Activated gamma-delta T cell (primary cell): ENCODE data around the gene WDR90.

Source experiments
- DNase-seq: peaks from one replicate; lab custom pipeline; 2025; lab: John Stamatoyannopoulos, UW

The WDR90 gene

GRCh38 chr16:638836-639235 lies 10.3 kb upstream of the WDR90 start:
- DNase-seq, result no peak

GRCh38 chr16:640614-641013 lies 8.6 kb upstream of the WDR90 start:
- DNase-seq, result no peak

GRCh38 chr16:641326-642188 lies 7.6 kb upstream of the WDR90 start, which contains the start of gene MCRIP2:
Gene MCRIP2 (plus strand): TSS chr16:641828. CDS start chr16:641992, 164 bp downstream.
- DNase-seq, result peak; percentile 45

GRCh38 chr16:642189-643049 lies 6.7 kb upstream of the WDR90 start:
- DNase-seq, result no peak

- DNase-seq, result no peak
Measured at GRCh38 chr16:643050-643368, 6.2 kb upstream of the WDR90 start.

- no peak for DNase-seq
Measured at GRCh38 chr16:644556-644955, 4.6 kb upstream of the WDR90 start.

- DNase-seq, result no peak
Measured at GRCh38 chr16:645852-646678, 3.1 kb upstream of the WDR90 start.

GRCh38 chr16:646679-647172 lies 2.4 kb upstream of the WDR90 start:
- no peak for DNase-seq

GRCh38 chr16:647173-647902 lies 1.8 kb upstream of the WDR90 start:
- DNase-seq, result no peak

GRCh38 chr16:648071-648780 lies 939 bp upstream of the WDR90 start:
- DNase-seq, result no peak

- no peak for DNase-seq
Measured at GRCh38 chr16:649631-650030, 466 bp downstream of the WDR90 start.

GRCh38 chr16:651844-652243 lies 2.7 kb downstream of the WDR90 start:
- DNase-seq, result no peak

- DNase-seq, result no peak
Measured at GRCh38 chr16:652454-653305, 3.5 kb downstream of the WDR90 start.

GRCh38 chr16:654034-654433 lies 4.9 kb downstream of the WDR90 start:
- no peak for DNase-seq

- no peak for DNase-seq
Measured at GRCh38 chr16:657487-657886, 8.3 kb downstream of the WDR90 start.

GRCh38 chr16:658679-659571 lies 9.8 kb downstream of the WDR90 start:
- no peak for DNase-seq

- DNase-seq, result no peak
Measured at GRCh38 chr16:659618-660017, 10.5 kb downstream of the WDR90 start.

- no peak for DNase-seq
Measured at GRCh38 chr16:660132-660458, 10.9 kb downstream of the WDR90 start.
